Fibroblast of upper back skin (primary cell): ENCODE data around the gene TAX1BP3.

Experiments
- DNase-seq: peaks from one replicate; pipeline ENCODE4 v3.0.0-alpha.2; 2013

TAX1BP3 gene

DNA sequence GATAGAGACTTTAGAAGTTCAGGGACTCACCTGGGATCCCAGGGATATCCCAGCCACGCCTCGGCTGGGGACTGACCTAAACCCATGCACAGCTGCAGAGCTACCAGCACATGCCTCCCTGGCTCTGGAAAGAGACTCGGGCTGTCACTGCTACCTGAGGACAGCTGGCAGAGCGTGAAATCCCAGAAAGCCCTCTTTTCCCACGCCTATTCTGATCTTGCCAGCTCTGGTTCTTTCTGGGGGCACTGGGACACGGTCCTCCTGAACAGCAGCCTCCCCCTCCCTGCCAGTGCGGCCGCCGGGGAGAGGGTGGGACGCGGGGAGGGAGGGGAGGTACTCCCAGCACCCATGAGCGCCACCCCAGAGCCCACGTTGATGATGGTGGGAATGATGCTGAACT, 16.8 kb upstream of the TAX1BP3 start:
- no peak for DNase-seq

GRCh38 chr17:3683054-3683511, 14.7 kb upstream of the TAX1BP3 start:
- peak; percentile 28 for DNase-seq

- no peak for DNase-seq
These were observed 13.7 kb upstream of the TAX1BP3 start for GRCh38 chr17:3682033-3682432.

DNA sequence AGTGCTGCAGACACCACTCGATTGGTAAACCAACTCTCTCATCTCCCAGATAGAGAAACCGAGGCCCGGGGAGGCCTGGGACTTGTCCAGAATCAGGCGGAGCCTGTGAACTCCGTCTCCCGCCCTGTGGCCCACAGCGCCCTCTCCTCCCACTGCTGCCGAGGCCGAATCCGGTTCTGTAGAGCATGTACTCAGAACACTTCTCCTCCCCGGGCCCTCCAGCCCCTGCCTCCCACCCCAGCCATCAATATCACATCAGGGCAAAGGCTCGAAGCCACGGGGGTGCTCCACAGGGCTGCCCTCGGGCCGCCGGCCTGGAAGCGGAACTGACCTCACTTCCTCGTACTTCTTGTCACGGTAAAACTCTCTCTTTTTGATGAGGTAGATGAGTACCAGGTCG, 13.2 kb upstream of the TAX1BP3 start:
- no peak for DNase-seq

- DNase-seq, result no peak
These were observed 12.7 kb upstream of the TAX1BP3 start for GRCh38 chr17:3681057-3681456.

- DNase-seq, result no peak
These were observed 11.3 kb upstream of the TAX1BP3 start for GRCh38 chr17:3679531-3680126.

DNA sequence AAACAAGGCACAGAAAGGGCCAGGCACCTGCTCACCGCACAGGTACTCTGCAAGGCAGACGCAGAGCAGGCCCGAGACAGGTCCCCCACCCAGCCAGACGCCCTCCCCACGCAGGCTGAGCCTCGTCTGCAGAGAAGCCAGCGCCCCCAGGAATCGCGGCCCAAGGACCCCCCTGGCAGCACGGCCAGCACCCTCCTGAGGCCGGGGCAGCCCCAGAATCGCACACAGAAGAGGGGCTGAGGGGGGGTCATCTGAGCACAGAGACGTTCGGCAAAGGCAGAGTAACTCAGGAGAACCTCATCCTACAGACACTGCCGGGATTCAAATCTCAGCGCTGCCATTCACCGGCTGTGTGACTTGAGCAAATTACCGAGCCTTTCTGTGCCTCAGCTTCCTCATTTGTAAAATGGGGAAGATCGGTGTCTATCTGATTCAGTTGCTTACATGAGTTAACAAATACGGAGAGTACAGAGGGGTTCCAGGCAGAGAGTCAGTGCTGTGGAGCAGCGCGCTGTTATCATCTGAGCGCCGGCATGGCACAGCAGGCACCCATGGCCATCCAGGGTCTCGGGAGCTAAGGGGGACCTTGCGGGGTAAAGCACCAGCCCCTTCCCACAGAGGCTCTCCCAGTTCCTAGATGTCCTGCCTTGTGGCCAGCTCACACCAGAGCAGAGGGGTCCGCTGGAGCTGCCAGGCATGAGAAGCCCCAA, 10.6 kb upstream of the TAX1BP3 start:
- no peak for DNase-seq

DNA sequence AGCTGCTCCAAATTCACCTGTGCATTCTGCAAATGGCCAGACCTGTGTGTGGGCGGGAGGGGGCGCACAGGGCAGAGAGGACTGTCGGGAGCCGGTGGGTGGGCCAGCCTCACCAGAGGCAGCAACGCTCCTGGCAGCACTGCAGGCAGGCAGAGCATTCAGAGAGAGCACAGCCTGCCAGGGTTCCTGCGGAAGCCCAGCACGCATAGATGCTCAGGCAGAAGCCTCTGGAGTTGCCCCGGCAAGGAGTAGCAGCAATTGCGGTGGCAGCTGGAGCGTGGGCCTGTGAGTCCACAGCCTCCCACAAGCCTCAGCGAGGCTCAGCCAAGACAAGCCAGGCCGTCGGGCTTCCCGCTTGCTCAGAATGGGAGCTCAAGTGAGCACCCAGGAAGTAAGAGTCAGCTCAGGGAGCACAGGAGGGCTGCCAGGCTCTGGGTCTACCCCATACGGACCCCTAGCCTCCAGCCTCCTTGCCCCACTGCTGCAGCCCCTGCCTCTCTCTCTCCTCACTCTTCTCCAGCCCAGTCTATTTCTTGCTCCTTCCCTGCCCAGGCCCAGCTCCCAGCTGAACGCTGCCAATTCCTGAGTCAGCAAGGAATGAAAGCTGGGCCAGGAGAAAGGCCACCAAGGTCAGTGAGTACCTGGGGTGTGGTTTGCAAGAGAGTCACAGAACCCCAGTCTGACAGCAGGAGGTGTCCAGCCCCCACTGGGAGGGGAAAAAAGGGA, 9.9 kb upstream of the TAX1BP3 start:
- DNase-seq, result peak; percentile 22

DNA sequence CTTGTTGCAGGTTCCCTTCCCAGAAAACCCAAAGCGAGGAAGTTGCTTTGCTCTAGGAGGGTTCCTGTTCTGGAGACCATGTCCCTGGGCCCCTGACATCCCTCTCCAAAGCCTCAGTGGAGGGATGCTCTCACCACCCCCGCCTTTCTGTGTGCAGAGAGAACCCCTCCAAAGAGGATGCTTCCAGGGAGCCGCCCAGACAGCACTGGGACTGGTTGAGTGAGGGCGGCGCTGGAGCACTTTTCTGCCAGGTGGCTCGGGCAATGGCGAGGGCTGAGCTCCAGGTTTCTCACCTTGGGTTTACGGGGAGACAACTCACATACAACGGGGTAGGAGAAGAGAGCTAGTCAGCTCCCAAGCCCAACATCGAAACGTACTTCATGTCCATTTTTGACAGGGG, 7.5 kb upstream of the TAX1BP3 start:
- DNase-seq, result no peak

DNA sequence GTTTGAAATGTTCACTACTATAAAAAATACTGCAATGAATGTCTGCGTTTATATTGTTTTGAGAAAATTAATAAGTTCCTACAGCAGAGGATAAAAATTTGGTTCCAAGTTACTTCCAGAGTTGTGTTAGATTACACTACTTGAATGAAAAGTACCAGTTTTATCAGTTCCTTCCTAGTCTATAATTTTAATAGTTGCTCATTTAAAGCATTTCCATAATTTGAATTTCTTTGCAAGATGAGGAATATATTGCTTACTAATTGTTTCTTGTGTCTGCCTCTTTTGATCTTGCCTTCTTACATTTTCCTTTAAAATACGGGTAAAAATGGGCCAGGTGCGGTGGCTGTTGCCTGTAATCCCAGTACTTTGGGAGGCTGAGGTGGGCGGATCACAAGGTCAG, 4.2 kb upstream of the TAX1BP3 start:
- DNase-seq, result no peak

GRCh38 chr17:3669548-3669947, 1.2 kb upstream of the TAX1BP3 start:
- DNase-seq, result no peak

- no peak for DNase-seq
These were observed 638 bp upstream of the TAX1BP3 start for GRCh38 chr17:3669085-3669347.

GRCh38 chr17:3667366-3668278, 756 bp downstream of the TAX1BP3 start:
- DNase-seq, result peak; percentile 94

DNA sequence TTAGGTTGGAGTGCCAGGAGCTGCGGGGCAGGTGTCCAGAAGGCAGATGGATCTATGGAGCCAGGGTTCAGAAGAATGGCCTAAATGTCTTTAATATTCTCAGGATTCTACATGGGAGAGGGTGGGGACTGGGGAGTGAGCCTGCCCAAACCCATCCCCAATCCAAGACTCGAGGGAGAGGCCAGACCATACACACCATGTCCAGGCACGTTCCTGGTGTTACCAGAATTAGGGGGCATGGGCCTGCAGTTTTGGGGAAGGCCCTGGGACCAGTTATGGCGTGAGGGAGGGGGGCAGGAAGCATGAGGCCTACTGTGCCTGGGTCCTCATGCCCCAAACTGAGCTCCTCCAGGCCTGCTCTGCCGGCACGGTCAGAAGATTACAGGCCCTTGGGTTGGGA, 1.9 kb downstream of the TAX1BP3 start:
- no peak for DNase-seq

DNA sequence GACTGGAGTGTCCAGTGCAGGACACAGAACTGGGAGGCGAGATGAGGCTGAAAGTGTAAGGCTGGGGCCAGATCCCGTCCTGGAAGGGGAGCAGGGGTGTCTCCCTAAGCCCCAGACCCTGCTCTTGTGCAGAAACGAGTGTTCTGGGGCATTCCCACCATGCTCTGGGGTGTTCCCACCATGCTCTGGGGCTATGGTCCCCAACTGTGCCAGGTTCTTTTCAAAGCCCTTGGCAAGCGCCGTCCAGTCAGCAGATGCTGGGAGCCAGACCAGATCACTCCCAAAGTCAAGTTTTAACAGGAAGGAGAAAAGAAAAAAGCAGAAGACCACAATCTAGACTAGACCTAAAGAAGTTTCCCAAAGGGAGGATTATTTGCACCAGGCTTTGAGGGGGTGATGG, 2.5 kb downstream of the TAX1BP3 start:
- DNase-seq, result no peak

DNA sequence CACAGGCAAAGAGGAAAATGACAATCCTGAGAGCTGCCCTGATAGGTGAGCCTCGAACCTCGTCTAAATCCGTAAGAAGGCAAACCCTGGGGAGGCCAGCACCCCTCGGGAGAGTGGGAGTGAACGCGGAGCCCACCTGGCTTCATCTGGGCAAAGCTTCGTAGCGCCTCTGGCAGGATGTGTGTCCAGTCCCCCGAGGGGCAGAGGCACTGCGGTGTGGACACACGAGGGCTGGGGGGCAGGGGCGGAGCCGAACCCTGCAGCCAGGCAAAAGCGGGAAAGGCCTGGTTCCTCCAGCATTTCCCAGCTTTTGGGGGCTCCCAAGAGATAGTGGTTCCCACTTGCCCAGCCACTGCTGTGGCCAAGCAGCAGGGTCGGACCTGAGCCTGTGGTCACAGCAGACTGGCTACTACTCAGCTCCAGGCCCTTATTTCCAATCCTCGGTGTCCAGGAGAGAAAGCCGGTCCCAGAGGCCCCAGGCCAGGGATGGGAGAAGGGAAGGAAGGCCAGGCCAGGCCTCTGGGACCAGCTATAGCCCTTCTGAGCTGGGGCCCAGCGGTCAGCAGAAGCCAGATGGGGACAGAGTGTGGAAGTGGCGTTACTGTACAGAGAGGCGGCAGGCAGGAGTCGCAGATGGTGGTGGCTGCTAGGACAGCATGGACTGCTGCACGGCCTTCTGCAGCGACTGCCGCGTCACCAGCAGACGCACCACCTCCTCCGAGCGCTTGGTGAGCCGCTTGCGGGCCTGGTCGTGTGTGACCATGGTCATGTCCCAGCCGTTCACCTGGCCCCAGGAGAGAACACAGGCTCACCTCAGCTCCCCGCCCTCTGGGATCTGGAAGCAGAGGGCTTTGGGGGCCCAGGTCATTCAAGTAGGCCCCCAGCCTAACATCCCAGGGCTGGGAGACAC, 5.0 kb downstream of the TAX1BP3 start:
- DNase-seq, result no peak

DNA sequence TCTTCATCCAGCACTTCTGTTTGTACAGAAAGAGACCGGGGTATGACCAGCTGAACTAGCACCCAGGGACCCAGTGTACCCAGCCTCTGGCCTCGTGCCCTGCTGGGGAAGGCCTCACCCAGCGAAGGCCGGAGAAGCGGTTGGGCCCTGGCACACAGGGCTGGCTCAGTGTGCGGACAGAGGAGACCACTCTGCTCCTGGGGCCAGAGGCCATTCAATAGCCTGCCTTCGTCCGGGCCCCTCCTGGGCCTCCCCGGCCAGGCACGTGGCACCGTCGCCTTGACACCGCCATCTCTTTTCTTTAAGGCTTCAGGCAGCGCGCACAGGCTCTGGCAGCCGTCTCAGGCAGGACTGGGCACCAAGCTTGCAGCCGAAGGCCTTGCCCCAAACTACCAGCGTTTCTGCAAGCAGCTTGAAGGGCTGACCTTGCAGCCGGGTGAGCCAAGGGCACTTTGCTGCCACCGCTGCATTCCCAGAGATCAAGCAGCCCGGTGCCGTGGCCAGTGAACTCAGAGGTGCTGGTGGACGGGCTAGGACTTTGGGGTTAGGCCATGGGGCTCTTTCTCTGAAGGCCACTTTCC, 8.0 kb downstream of the TAX1BP3 start:
- DNase-seq, result no peak

- peak; percentile 76 for DNase-seq
These were observed 8.8 kb downstream of the TAX1BP3 start for GRCh38 chr17:3659541-3660111.

- no peak for DNase-seq
These were observed 9.5 kb downstream of the TAX1BP3 start for GRCh38 chr17:3658784-3659449.

- no peak for DNase-seq
These were observed 10.2 kb downstream of the TAX1BP3 start for GRCh38 chr17:3657874-3658783.
